Myocyte (in vitro differentiated cells): ENCODE results near the gene PGBD1. TPM values are rescaled to one million over a fixed set of nuclear protein-coding genes. Genes with fewer than 3 reads are reported as not detected.
"Not testable (repeated sequence)": the region's sequence is repeated elsewhere in the genome, so short reads cannot be mapped to it uniquely, and the experiment has no call there.

Experiments used
- DNase-seq: peaks from one replicate; pipeline ENCODE4 v3.0.0-alpha.2; 2012; ENCODE audit warnings: low read depth
- total RNA-seq: library from RNA; depleted of rRNA; stranded (reverse); fragments of >200 nt; gene quantifications from 2 replicates; pipeline ENCODE4 v1.2.3, GENCODE V29; 2014

Gene PGBD1
- total RNA-seq, 1 donor from 2014 or later, result 4.8 TPM

- peak; percentile 94 for DNase-seq
These were observed 14.2 kb upstream of the PGBD1 start, which contains the start of gene ZSCAN26 for GRCh38 chr6:28266962-28267694. ZSCAN26 (plus strand) TSS chr6:28267143; CDS start chr6:28271920, 4,777 bp downstream.

- DNase-seq, result no peak
These were observed 13.7 kb upstream of the PGBD1 start for GRCh38 chr6:28267695-28268059.

GRCh38 chr6:28269492-28269891, 11.9 kb upstream of the PGBD1 start:
- DNase-seq, result peak; percentile 49

GRCh38 chr6:28274888-28275287, 6.5 kb upstream of the PGBD1 start:
- DNase-seq, result no peak

DNA sequence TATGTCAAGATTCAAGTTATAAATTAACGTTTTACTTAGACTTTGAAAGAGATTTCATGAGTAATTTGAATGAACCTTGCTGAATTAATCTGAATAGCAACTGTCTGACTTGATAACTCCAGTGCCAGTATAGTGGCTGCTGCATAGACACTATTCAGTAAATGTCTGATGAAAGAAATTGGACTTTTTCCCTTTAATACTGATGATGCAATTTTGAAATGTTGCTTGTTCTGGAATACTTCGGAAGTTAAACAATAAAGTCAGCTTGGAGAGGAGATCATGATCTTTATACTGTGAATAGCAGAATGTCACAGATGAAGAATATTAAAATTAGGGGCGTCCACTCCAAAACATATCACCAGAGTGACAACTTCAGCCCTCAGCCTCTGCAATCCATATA, 3.6 kb upstream of the PGBD1 start:
- no peak for DNase-seq

- no peak for DNase-seq
These were observed 631 bp upstream of the PGBD1 start for GRCh38 chr6:28280595-28281287.

DNA sequence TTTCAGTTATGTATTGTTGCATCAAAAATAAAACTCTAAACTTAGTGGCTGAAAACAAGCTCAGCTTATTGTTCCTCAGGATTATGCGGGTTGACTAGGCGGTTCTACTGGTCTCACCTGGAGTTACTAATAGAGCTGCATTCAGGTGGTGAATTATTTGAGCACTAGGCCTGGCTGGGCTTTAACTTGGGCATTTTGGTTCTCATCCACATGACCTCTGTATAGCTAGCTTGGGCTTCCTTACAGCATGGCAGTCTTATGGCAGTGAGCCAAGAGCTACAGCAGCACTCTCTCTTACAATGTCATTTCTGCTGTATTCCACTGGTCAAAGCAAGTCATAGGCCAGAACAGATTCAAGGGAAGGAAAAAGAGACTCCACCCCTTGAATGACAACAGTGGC, 1.6 kb downstream of the PGBD1 start:
- no peak for DNase-seq

GRCh38 chr6:28291573-28291972, 10.2 kb downstream of the PGBD1 start:
- DNase-seq, result no peak

- DNase-seq, result no peak
These were observed 14.0 kb downstream of the PGBD1 start for GRCh38 chr6:28295326-28295725.

GRCh38 chr6:28296520-28297060, 15.2 kb downstream of the PGBD1 start:
- DNase-seq, result no peak

- no peak for DNase-seq
These were observed 22.2 kb downstream of the PGBD1 start for GRCh38 chr6:28303570-28303969.

DNA sequence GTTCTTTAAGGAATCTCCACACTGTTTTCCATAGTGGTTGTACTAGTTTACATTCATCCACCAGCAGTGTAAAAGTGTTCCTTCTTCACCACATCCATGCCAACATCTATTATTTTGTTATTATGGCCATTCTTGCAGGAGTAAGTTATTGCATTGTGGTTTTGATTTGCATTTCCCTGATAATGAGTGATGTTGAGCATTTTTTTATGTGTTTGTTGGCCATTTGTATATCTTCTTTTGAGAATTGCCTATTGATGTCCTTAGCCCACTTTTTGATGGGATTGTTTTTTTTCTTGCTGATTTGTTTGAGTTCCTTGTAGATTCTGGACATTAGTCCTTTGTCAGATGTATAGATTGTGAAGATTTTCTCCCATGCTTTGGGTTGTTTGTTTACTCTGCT, 25.0 kb downstream of the PGBD1 start:
- not testable (repeated sequence) for DNase-seq

- peak; percentile 3 for DNase-seq
These were observed 29.9 kb downstream of the PGBD1 start for GRCh38 chr6:28311139-28311823.

DNA sequence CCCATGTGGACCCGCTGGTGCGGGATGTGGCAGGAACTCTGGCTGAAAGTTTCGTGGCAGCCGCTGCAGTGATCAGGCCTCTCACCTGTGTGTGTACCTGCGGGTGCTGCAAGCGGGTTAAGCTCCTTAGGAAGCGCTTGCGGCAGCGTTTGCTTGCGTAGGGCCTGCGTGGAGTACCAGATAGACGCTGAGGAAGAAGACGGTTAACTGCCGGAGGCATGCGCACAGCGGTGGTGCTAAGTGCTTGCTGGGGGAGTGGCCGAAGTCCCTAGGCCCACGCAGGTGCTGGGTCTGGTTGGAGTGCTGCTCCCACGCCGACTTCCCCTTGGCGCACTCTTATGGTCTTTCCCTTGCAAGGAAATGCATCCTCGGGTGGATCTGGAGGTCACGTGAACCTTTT, 31.6 kb downstream of the PGBD1 start:
- no peak for DNase-seq

DNA sequence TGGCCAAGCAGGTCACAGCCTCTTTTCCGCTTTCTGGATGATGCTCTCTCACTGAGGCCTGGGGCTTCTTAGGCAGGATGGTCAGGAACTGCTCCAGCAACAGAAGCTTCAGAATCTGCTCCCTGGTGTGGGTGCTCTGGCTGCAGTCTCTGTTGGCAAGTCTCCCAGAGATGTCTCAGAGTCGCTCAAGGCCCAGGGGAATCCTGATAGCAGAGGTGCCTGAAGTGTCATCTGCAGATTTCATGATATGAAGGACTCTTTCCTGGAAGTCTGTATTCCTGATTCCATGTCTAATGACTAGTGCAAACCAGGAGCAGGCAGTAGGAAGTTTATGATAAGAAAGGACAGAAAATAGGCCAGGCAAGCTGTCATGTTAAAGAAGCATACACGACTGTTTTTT, 34.3 kb downstream of the PGBD1 start:
- DNase-seq, result no peak

- DNase-seq, result not testable (repeated sequence)
These were observed 36.5 kb downstream of the PGBD1 start for GRCh38 chr6:28317866-28318265.

DNA sequence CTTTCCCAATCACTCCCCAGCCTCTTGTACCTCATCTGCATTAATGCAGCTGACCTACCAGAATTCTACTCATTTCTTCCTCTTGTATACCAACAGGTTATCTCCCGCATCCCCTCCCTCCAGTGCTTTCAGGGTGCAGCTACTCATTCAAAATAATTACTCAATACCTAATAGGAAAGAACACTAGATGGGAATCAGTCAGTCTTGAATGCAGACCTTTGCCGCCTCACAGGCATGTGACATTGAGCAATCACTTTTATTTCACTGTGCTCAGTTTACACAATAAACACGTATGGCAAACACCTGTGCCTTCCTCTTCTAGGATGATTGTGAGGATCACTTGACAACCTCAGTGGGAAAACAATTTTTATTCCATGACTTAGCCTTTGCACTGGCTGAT, 41.3 kb downstream of the PGBD1 start:
- no peak for DNase-seq

- no peak for DNase-seq
These were observed 42.5 kb downstream of the PGBD1 start for GRCh38 chr6:28323813-28324424.

GRCh38 chr6:28326371-28326948, 45.1 kb downstream of the PGBD1 start:
- no peak for DNase-seq

- no peak for DNase-seq
These were observed 48.7 kb downstream of the PGBD1 start for GRCh38 chr6:28330041-28330440.

- no peak for DNase-seq
These were observed 51.7 kb downstream of the PGBD1 start for GRCh38 chr6:28333047-28333446.
